HG02970 (cell line): Measurements from ENCODE around the gene CRTAP.
"Not testable (repeated sequence)": the region's sequence is repeated elsewhere in the genome, so short reads cannot be mapped to it uniquely, and the experiment has no call there.

ENCODE experiments used
- ATAC-seq: cut with Tn5 transposase; IDR thresholded peaks from one replicate; pipeline ENCODE4 v1.9.1; 2021; ENCODE audit warnings: mild to moderate bottlenecking, moderate library complexity, moderate number of reproducible peaks; ENCODE audit not compliant: unreplicated experiment, low FRiP score

Gene CRTAP

GRCh38 chr3:33137691-33138090, 23.9 kb downstream of the CRTAP start:
- no peak for ATAC-seq

GRCh38 chr3:33139006-33139623, 25.3 kb downstream of the CRTAP start:
- not testable (repeated sequence) for ATAC-seq

- no peak for ATAC-seq
Observed at GRCh38 chr3:33139996-33140395, 26.2 kb downstream of the CRTAP start.

- ATAC-seq = no peak
Observed at GRCh38 chr3:33141006-33141405, 27.2 kb downstream of the CRTAP start.

DNA sequence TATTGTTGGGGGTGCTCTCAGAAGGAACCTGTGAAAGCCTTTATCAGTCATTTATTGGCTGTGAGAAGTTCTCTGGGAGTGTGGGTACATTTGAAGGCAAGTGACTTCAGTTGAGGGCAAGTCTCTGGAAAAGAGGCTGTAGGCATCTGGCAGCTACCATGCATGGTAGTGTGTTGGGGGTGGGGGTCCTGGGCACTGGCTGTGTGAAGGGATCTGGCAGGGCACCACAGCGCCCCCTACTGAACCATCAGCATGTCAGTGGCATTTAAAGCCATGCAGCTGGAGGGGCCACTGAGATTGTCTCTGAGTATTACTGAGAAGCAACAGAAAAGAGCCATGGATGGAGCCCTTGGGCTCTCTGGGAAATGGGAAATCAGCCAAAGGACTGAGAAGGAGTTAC, 30.6 kb downstream of the CRTAP start:
- no peak for ATAC-seq

- no peak for ATAC-seq
Observed at GRCh38 chr3:33145221-33145900, 31.5 kb downstream of the CRTAP start.

GRCh38 chr3:33145901-33146580, 32.2 kb downstream of the CRTAP start:
- no peak for ATAC-seq

- ATAC-seq = no peak
Observed at GRCh38 chr3:33146791-33147445, 33.1 kb downstream of the CRTAP start.

DNA sequence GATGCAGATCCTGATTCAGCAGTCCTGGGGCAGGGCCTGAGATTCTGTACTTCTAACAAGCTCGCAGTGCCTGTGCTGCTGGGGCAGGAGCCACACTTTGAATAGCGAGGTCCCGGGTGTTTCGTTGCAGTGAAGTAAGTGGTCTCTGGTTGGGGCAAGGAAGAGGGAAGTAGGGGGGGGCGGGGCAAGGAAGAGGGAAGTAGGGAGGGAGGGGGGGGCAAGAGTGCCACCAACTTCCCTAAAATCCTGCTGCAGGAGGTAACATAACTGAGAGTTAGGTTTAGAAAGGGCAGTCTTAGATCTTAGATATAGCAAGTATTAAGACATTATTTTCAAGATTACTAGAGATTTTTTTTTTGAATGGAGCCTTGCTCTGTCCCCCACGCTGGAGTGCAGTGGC, 35.5 kb downstream of the CRTAP start:
- no peak for ATAC-seq

- ATAC-seq = no peak
Observed at GRCh38 chr3:33152363-33153360, 38.8 kb downstream of the CRTAP start.

DNA sequence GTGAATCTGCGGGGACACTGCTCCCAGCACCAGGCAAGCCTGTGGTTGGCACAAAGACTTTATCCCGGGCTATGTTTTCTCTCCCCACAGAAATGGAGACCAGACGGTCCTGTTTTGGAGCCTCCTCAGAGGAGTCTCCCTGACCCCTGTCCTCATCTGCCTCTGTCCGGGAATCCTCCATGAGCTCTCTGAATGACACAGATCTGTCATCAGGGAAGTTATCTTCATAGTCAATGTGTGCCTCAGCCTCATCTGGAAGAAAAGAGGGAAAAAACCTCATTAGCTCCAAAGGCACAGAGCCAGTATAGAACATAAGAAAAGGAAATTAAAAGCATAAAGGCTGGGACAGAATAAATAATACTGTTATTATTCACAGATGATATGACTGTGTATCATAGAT, 40.0 kb downstream of the CRTAP start:
- ATAC-seq = no peak

DNA sequence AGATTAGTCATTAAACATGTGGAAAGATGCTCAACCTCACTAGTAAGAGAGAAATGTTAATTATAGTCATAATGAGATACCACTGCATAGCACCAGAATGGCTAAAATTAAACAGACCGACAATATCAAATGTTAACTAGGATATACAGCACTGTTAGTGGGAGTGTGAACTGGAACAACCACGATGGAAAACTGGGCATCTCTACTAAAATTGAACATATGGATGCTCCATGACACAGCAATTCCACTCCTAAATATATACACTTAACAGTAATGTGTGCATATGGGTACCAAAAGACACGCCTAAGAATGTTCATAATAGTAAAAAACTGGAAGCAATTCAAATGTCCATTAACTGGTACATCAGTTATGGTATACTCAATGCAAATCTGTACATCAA, 41.5 kb downstream of the CRTAP start:
- no peak for ATAC-seq

DNA sequence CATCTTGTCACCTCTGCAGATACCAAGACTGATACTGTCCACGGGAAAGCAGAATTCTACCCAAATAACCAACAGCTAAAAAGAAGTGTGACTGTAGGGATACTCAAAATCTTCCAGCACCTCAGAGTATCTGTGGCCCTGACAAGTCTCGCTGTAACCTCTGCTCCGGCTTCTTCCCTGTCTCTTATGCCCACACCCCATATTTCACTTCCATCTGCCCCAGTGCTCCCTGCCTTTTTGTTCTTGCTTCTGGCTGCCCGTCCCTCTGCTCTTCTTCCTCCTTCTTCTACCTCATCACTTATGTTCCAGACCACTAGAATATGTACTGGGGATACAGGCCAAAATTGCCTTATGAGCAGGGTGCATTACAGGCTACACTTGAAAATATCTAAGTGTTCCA, 45.4 kb downstream of the CRTAP start:
- no peak for ATAC-seq

DNA sequence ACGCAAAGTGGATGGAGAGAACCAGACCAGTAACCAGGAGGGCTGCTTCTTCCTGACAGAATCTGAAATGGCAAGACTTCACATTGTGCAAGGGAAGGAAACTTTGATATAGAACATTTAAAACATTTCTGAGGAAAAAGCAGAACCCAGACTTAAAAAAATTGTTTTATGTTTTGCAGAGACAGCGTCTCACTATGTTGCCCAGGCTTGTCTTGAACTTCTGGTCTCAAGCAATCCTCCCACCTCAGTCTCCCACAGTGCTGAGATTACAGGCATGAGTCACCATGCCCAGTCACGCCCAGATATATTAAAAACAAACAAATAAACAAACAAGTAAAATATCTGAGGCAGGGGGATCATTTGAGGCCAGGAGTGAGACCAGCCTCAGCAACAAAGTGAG, 46.2 kb downstream of the CRTAP start:
- no peak for ATAC-seq

DNA sequence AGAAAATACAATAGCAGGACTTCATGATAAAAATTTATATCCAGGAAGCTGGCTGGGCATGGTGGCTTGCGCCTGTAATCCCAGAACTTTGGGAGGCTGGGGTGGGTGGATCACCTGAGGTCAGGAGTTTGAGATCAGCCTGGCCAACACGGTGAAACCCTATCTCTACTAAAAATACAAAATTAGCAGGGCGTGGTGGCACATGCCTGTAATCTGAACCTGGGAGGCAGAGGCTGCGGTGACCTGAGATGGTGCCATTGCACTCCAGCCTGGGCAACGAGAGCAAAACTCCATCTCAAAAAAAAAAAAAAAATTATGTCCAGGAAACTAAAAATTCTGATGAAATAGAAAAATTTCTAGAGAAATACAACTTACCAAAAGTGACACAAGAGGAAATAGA, 48.8 kb downstream of the CRTAP start:
- not testable (repeated sequence) for ATAC-seq

- ATAC-seq = no peak
Observed at GRCh38 chr3:33165372-33165771, 51.6 kb downstream of the CRTAP start.

- no peak for ATAC-seq
Observed at GRCh38 chr3:33166095-33166494, 52.3 kb downstream of the CRTAP start.

DNA sequence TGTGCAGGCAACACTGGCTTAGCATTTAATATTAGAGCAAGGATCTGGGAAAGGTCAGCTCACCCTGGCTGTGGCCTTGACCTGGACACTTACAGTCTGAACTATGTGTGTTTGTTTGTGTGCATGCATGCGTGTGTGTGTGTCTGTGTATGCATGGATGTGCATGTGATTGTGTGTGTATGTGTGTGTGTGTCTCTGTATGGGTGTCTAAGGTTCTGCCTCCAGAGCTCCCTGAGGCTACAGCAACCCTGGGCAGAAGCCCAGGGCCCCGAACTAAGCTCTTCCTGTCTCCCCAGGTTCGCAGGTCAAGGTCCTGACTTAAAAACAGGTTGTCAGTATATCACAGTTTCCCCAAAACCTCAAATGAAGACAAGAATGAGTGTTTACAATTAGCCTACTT, 53.5 kb downstream of the CRTAP start:
- no peak for ATAC-seq

DNA sequence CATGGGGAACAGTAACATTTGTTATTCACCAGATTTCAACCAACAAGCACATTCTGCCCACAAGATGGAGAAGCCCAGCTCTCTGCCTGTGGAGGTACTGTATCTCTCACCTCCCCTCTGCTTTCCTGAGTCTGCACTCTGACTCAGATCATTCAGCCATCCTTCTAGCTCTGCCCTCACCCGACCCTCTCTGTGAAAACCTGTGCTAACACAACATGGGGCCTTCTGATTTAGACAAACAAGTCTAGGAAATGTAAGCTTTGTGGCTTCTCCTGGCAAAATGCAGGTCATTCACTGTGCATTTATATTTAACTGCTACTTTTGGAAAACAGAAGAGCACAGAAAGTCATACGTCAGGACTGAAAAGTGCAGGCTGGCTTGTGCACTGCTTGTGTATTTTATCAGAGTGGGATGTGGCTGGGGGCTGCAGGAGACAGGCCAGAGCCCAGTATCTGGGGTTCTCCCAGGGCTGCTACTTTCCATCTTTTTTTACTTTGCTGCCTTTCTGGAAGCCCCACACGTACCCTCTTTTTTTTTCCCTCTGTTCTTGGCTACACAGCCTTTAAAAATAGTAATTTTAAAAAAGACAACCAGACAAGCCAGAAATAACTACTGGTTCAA, 54.0 kb downstream of the CRTAP start:
- no peak for ATAC-seq

DNA sequence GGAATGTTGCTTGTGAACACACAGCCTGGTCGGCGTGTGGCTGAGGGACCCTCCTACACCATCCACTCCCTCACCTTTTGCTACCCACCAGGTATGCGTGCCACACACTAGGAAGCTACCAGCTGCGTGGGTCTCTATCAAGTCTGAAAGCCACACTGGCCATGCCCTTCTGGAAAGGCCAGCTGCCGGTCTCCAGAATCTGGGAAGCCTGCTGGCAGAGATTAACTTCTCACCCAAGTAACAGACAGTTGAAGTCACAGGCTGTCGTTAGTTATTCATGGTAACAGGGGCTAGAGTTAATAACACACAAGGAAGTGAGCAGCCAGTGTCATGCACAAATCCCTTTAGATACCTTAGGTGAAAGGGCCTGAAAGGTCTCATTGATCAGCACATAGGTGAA, 56.7 kb downstream of the CRTAP start:
- ATAC-seq = no peak
